CD4-positive, alpha-beta T cell treated with Interleukin-21 for 1 hour (primary cell): ENCODE measurements around the gene ITPRIPL2.

Experiments used
- DNase-seq: peaks from one replicate; pipeline ENCODE4 v3.0.0-alpha.2; 2020

Gene ITPRIPL2

GRCh38 chr16:19123535-19124178 is 9.9 kb downstream of the ITPRIPL2 start:
- no peak for DNase-seq

GRCh38 chr16:19126300-19126699 is 12.5 kb downstream of the ITPRIPL2 start:
- no peak for DNase-seq

- DNase-seq: no peak
These were observed 13.4 kb downstream of the ITPRIPL2 start for GRCh38 chr16:19127205-19127604.

- DNase-seq: no peak
These were observed 13.9 kb downstream of the ITPRIPL2 start for GRCh38 chr16:19127674-19128131.

GRCh38 chr16:19128454-19129200 is 14.9 kb downstream of the ITPRIPL2 start:
- no peak for DNase-seq

- DNase-seq: no peak
These were observed 16.6 kb downstream of the ITPRIPL2 start for GRCh38 chr16:19130385-19130784.

GRCh38 chr16:19130852-19131824 is 17.4 kb downstream of the ITPRIPL2 start:
- no peak for DNase-seq

GRCh38 chr16:19131825-19132218 is 18.1 kb downstream of the ITPRIPL2 start:
- DNase-seq: no peak

- DNase-seq: no peak
These were observed 18.5 kb downstream of the ITPRIPL2 start for GRCh38 chr16:19132255-19132654.

GRCh38 chr16:19132898-19133297 is 19.1 kb downstream of the ITPRIPL2 start:
- no peak for DNase-seq

GRCh38 chr16:19133600-19133999 is 19.8 kb downstream of the ITPRIPL2 start:
- DNase-seq: no peak

GRCh38 chr16:19135201-19135842 is 21.6 kb downstream of the ITPRIPL2 start:
- DNase-seq: no peak

GRCh38 chr16:19135896-19136438 is 22.2 kb downstream of the ITPRIPL2 start:
- DNase-seq: no peak

- DNase-seq: no peak
These were observed 22.9 kb downstream of the ITPRIPL2 start for GRCh38 chr16:19136549-19137196.

GRCh38 chr16:19137201-19138128 is 23.7 kb downstream of the ITPRIPL2 start:
- DNase-seq: no peak

GRCh38 chr16:19138601-19139000 is 24.8 kb downstream of the ITPRIPL2 start:
- no peak for DNase-seq

- DNase-seq: no peak
These were observed 25.8 kb downstream of the ITPRIPL2 start for GRCh38 chr16:19139436-19140091.

- no peak for DNase-seq
These were observed 26.6 kb downstream of the ITPRIPL2 start for GRCh38 chr16:19140396-19140795.

- DNase-seq: no peak
These were observed 29.3 kb downstream of the ITPRIPL2 start for GRCh38 chr16:19142939-19143598.

GRCh38 chr16:19143599-19143956 is 29.8 kb downstream of the ITPRIPL2 start:
- no peak for DNase-seq
